AG08396 (cell line): ENCODE results near the gene SLC6A1.
A peak's percentile ranks its signal among the peaks of the same experiment; 100 is the strongest.

Experiments used
- DNase-seq: peaks from one replicate; pipeline ENCODE4 v3.0.0; 2012; ENCODE audit warnings: low spot score, mixed read lengths

SLC6A1 gene

DNA sequence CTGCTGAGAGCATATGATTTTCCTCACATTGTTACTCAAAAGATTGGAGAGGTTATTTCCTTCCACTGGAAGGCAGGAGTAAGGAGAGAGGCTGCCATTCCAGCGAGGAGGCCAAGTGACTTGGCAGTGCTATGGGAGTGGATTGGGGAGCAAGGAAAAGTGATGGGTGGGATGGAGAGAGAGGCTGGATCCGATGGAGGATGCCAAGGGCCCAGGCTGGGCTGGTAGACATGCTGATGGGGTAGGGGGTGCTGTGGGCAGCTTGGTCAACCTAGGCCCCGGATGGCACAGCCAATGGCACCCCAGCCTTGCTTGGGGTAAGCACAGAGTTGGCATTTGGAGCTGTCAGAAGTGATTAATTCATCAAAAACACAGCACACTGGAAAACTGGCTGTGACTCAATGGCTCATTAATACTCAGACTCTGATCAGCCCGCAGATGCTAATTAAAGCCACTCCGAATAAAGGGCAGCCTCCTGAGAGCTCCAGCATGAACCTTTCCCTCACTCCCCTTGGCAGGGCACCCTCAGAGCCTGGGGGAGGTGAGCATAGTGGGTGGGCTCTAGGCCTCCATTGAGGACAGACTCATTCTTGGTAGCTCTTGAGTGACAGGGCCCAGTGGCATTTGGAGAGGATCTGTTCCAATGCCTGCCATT is 22.1 kb upstream of the SLC6A1 start:
- DNase-seq = no peak

- no peak for DNase-seq
Measured at GRCh38 chr3:10972072-10972782, 20.3 kb upstream of the SLC6A1 start.

DNA sequence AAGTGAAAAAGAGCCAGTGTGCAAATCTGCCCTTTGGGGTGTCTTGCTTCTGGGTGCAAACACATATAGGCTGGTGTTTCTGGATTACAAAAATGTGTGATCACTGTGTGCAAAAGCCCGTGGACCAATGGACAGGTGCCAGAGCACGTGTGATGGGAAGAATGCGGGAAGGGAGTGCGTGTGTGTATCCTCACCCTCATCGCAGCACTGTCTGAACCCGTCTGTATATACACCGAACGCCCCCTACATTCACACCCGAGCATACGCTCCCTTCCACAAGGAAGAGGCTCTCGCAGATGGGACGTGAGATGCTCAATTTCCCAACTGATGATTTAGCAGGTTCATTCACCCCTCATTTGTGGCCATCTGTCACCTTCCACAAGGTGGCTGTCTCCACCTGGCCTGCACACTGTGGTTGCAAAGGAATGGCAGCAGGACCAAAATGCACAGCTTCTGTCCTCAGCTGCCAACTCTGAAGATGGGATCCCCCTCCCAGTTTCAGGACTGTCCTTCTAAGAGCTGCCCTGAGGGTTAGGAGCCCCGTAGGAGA is 19.4 kb upstream of the SLC6A1 start:
- DNase-seq = no peak

- no peak for DNase-seq
Measured at GRCh38 chr3:10974131-10974530, 18.4 kb upstream of the SLC6A1 start.

GRCh38 chr3:10974746-10975375 is 17.7 kb upstream of the SLC6A1 start:
- DNase-seq = no peak

GRCh38 chr3:10975695-10976234 is 16.8 kb upstream of the SLC6A1 start:
- no peak for DNase-seq

DNA sequence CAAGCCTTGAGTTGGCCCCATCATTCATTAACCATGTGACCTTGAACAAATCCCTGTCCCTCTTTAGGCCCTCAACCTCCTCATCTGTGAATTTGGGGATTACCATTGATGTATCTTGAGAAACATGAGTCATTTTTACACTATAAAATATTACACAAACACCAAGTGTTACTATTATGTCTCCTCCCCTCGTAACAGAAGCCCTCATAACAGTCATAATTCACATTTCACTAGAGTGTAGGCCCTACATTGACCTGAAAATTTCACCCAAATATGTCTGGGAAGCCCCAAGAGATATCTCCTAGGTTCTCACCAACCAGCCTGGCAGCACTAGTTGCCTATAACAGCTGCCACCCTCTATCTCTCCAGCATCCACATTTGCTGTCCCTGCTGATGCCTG is 15.8 kb upstream of the SLC6A1 start:
- no peak for DNase-seq

DNA sequence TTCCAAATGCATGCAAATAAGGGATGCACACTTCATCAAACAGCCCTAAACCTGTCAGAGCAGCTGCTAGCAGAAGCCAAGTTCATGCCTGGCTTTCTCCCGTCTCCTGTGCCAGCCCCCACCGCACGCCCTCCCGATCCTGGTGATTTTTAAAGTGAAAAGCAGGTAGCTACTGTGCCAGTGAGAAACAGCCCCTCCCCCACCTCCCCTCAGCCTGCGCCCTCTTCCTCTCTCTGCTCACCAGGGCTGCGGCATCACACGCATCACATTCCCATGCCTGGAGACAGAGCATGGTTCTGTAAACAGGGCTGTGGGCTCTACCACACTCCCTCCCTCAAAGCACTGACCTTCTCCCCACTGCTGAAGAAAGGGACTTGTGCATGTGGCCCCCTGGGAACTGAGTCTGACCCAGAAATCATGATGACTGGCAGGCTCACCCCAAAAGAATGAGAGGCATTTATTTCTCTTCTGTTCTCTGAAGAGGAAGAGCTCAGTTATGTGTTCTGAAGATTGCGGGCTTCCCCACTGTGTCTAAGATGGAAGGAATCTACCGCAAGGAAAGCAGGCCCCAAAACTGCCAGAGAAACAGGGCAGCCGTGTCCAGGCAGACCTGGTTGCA is 14.5 kb upstream of the SLC6A1 start:
- no peak for DNase-seq

DNA sequence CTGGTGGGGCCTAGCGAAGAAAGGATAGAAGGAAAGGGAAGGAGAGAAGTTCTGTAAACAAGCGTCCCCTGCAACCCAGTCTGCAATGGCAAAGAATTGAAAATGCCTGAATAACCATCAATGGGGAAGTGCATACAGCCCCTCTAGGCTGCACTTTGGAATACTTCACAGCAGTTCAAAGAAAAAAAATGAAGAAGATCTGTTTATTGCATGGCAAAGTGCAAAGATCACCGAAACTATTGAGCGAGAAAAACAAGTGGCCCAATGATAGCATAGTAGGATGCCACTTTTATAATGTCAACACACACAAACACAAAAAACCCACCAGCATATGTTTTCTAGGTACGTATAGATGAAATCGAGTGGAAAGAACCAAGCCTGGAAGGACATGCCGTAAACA is 13.6 kb upstream of the SLC6A1 start:
- DNase-seq = no peak

DNA sequence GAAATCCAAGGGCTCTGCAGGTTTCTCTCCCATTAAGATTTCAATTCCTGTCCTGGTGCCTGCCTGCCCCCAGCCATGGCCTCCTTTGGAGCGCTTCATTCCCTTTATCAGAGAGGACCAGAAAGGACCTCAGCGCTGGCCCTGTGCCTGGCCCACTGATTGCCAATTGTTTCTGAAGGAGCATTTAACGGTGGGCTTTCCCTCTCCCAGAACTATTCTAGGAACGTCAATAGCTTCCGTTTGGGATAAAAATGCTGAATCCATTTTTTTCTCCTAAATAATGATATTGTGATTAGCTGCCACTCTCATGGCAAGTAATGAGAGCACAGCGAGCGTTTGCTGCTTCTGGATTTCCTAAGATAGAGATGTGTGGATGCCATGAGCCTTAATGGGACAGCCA is 12.2 kb upstream of the SLC6A1 start:
- DNase-seq = no peak

DNA sequence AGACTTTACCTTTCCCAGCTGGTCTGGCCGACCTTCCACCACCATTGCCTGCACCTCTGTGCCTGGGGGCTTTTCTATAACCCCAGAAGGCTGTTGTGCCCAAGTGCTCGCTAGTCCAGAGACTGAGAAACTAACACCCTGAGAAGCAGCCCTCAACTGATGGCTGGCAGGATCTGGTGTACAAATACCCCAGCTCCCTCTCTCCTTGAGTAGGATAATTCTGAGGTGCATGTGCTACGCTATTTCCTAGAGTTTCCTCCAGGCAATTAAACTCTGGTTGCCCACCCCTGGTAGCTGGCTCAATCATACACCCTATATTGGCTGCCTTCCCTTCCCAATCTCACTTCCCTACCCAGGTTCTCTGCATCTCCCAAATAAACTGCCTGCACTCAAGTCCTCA is 11.5 kb upstream of the SLC6A1 start:
- no peak for DNase-seq

GRCh38 chr3:10981961-10982360 is 10.6 kb upstream of the SLC6A1 start:
- DNase-seq = no peak

DNA sequence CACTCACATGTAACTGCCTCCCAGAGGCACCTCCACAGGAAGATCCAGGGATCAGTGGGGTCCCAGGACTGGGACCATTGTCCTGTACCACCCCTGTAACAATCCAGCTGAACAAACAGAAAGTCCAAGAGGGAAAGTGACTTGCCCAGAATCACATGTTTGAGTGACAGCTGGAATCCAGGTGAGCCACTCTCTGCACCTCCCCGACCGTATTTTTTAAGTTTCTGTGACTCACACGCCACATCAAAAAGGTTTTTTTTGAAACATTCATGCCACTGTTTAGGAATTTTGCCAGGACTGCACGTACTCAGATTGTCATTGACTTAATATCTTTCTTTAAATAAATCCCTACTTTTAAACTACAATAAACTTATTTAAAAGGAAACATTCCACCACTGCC is 9.8 kb upstream of the SLC6A1 start:
- no peak for DNase-seq

DNA sequence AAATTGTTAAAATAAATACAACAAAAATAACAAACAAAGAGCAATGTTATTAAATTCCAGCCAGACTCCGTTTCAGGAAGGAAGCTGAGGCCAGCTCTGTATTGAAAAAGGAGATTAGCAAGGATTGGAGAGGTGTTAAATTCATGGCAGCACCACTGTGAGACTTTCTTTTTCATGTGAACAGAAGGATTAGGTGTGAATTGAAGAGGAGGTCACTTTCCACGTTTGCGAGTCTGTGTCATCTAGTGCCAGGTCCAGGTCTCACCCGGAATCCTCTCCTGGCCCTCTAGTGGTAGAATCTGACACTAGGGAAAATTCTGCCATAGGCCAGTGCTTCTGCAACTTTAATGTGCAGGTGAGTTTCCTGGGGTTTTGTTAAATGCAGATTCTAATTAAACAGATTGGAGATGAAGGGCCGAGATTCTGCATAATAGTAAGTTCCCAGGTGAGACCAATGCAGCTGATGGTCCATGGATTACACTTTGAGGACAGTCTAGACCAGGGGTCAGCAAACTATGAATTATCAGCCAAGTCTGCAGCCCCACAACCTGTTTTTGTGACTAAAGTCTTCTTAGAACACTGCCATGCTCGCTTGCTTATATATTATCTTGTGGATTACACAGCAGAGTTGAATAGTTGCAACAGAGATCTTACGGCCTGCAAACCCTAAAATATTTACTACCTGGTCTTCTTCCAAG is 9.2 kb upstream of the SLC6A1 start:
- DNase-seq = peak; percentile 76

DNA sequence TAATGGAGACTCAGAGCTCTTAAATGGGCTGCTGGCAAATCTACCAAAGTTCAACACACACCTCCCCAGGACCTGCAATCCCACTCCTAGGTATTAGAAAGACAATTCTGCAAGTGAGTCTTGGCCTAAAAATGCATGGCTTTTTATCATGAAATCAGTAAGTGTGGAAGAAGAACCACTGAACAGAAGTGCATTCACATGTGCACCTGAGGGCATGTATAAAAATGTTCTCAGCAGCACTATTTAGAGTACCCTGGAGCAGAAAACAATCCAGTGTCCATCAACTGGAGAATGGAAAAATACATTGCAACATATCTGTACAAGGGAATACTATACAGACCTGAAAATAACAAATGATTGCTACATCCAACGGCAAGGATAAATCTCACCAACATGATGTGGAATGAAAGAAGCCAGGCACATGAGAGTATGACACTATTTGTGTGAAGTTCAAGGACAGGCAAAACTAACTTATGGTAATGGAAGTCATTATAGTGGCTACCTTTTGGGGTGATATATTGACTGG is 8.1 kb upstream of the SLC6A1 start:
- DNase-seq = no peak

DNA sequence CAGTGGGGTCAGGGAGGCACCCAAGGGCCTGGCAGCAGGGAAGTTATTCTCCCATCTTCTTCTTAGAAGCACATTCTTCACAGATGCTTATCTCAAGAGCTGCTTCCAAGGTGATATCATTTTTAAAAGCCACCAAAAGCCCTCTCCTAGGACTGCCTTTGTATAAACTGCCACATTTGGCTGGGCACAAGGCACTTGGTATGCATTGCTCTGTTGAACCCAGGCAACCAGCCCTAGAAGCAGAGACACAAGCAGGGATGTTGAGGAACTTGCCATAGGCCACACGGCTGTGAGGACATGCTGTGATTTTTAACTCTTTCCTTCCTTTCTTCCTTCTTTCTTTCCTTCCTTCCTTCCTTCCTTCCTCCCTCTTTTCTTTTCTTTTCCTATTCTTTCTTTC is 7.4 kb upstream of the SLC6A1 start:
- no peak for DNase-seq

DNA sequence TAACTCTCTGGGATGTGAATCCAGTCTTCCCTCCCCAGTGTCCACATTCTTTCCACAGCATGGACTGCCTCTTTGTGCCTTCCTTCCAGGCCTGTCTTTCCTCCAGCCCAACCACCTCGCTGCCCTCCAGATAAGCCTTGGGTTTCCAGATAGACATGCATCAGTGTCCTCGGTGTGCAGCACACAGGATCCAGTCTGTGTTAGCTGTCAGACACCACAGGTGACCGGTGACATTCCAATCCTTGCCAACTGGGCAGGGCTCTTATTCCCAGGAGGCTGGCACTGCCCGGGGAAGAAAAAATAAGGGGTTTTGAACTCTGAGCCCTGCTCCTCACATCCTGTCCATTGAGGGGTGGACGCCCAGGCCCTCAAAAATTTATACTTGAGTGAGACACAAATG is 6.0 kb upstream of the SLC6A1 start:
- DNase-seq = no peak

- DNase-seq = no peak
Measured at GRCh38 chr3:10988001-10988665, 4.4 kb upstream of the SLC6A1 start.

DNA sequence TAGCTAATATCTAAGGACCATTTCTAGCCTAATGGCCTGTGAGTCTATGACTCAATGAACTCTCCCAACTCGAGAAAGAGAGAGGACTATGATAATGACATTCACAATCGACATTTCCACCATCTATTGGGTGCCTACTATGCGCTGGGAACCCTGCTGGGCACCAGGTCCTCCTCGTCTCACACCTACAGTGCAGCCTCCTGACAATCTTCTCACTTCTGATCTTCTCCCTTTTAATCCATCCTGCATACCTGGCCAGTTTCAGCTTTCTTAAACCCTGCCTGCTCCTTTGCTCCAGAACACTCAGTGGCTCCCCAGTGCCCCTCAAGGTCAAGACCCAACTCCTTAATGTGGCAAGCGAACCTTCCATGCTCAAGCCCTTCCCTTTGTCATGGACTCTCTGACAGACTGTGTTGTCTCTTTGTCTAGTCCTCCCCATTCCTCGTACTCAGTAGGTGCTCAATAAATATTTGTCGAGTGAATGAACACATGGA is 3.5 kb upstream of the SLC6A1 start:
- no peak for DNase-seq

DNA sequence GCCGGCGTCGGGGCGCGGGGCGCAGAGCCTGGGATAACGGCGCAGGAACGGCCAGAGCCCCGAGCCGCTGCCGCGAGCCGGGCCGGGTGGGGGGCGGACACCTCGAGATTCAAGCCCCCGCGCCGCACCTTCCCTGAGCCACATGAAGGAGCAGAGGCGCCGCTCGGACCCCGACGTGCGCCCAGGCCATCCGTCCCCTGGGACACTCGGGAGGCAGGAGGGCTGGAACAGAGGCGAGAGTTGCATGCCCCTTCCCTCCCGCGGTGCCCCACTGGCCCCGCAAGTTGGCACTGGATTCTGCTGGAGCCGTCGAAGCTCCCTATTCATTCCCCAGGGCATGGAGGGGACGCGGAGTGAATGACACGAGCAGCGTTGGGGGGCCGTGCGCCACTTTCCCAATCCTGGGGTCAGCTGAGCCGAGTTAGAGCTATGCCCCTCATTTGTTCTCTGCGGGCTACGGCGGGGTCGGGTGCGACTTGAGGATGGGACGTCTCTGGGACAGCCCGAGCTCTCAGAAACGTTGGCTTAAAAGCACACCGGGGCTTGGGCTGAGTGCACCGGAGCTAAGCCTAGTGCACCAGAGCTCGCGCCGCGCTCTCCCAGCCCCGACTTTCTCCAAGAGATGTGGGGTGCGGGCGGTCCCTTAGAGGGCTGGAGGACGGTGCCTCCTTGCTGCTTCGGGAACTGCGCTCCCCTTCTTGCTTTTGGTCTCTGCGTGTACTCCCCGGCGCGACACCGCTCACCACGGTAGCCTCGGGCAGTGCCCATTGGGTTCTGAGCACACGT is 588 bp downstream of the SLC6A1 start:
- DNase-seq = no peak
